GM21619 (cell line): ENCODE measurements around the gene GBF1.

Experiments used
- ATAC-seq: cut with Tn5 transposase; IDR thresholded peaks from one replicate; pipeline ENCODE4 v1.9.1; 2021; ENCODE audit not compliant: unreplicated experiment

GBF1 gene

GRCh38 chr10:102402512-102402896, 157.2 kb downstream of the GBF1 start:
- no peak for ATAC-seq

GRCh38 chr10:102403115-102403514, 157.8 kb downstream of the GBF1 start:
- ATAC-seq = no peak

- ATAC-seq = no peak
Observed at GRCh38 chr10:102404361-102405107, 159.2 kb downstream of the GBF1 start.

- no peak for ATAC-seq
Observed at GRCh38 chr10:102405108-102405571, 159.8 kb downstream of the GBF1 start.

GRCh38 chr10:102405632-102406031, 160.3 kb downstream of the GBF1 start:
- ATAC-seq = no peak

- ATAC-seq = no peak
Observed at GRCh38 chr10:102406815-102407214, 161.5 kb downstream of the GBF1 start.

- no peak for ATAC-seq
Observed at GRCh38 chr10:102407425-102408130, 162.2 kb downstream of the GBF1 start.

- ATAC-seq = no peak
Observed at GRCh38 chr10:102408131-102408727, 162.9 kb downstream of the GBF1 start.

- no peak for ATAC-seq
Observed at GRCh38 chr10:102408728-102409603, 163.6 kb downstream of the GBF1 start.

GRCh38 chr10:102409604-102410428, 164.5 kb downstream of the GBF1 start:
- no peak for ATAC-seq

- no peak for ATAC-seq
Observed at GRCh38 chr10:102410429-102411073, 165.2 kb downstream of the GBF1 start.

GRCh38 chr10:102411341-102412255, 166.3 kb downstream of the GBF1 start:
- ATAC-seq = no peak

GRCh38 chr10:102412293-102412692, 167.0 kb downstream of the GBF1 start:
- ATAC-seq = no peak

GRCh38 chr10:102413053-102413705, 167.8 kb downstream of the GBF1 start:
- ATAC-seq = no peak

- no peak for ATAC-seq
Observed at GRCh38 chr10:102413806-102414561, 168.7 kb downstream of the GBF1 start.

GRCh38 chr10:102414749-102415148, 169.4 kb downstream of the GBF1 start:
- ATAC-seq = no peak

GRCh38 chr10:102416283-102416682, 171.0 kb downstream of the GBF1 start:
- ATAC-seq = no peak
